H1 (cell line): Measurements from ENCODE around the gene PLBD1. TPM values are rescaled to one million over a fixed set of nuclear protein-coding genes. Genes with fewer than 3 reads are reported as not detected.

Experiments
- CHD7 ChIP-seq: fragments of 300-600 bp; sonication (generic); IDR thresholded peaks from 2 replicates; pipeline ENCODE4 v1.7.1; 2012; ENCODE audit warnings: low read length, moderate library complexity, mild to moderate bottlenecking, inconsistent platforms; ENCODE audit not compliant: insufficient replicate concordance
- EP300 ChIP-seq, 2 experiments: IDR thresholded peaks; 1 replicate in 1 of 2; 2 replicates in 1 of 2; pipeline ENCODE4 v1.6.1; 2011 to 2012; ENCODE audit warnings: low read depth in 2 of 2, low read length in 2 of 2, mild to moderate bottlenecking in 2 of 2, borderline replicate concordance in 1 of 2, inconsistent platforms in 1 of 2, moderate library complexity in 1 of 2
- HDAC2 ChIP-seq, 2 experiments: fragments of 300-600 bp in 1 of 2; sonication (generic) in 1 of 2; IDR thresholded peaks; 2 replicates each; pipeline ENCODE4 v1.6.1; 2011 to 2012; ENCODE audit warnings: low read depth in 2 of 2, low read length in 2 of 2, mild to moderate bottlenecking in 2 of 2, moderate library complexity in 2 of 2, borderline replicate concordance in 1 of 2, inconsistent platforms in 1 of 2
- KDM1A ChIP-seq: fragments of 200-600, 300-600 bp; sonication (generic); IDR thresholded peaks from 2 replicates; pipeline ENCODE4 v1.7.1; 2016; ENCODE audit warnings: mild to moderate bottlenecking, low read length, borderline replicate concordance
- MAX ChIP-seq: IDR thresholded peaks from 2 replicates; pipeline ENCODE4 v1.6.1; 2012; ENCODE audit warnings: inconsistent platforms
- POU5F1 ChIP-seq: IDR thresholded peaks from 2 replicates; pipeline ENCODE4 v1.6.1; 2011; ENCODE audit warnings: low read depth, mild to moderate bottlenecking, low read length, moderate library complexity
- RAD21 ChIP-seq, 2 experiments: IDR thresholded peaks in 1 of 2; conservative IDR thresholded peaks in 1 of 2; 2 replicates each; pipeline ENCODE4 v1.6.1; 2011; ENCODE audit warnings: low read depth in 2 of 2, low read length in 2 of 2, improper control_type of control experiment in 1 of 2, inconsistent platforms in 1 of 2, mild to moderate bottlenecking in 1 of 2, moderate library complexity in 1 of 2
- SP2 ChIP-seq: IDR thresholded peaks from 2 replicates; pipeline ENCODE4 v1.6.1; 2012; ENCODE audit warnings: mild to moderate bottlenecking, low read length, inconsistent platforms
- SP4 ChIP-seq: IDR thresholded peaks from 2 replicates; pipeline ENCODE4 v1.6.1; 2012; ENCODE audit warnings: low read length, inconsistent platforms
- SRF ChIP-seq: IDR thresholded peaks from 2 replicates; pipeline ENCODE4 v1.6.1; 2011; ENCODE audit warnings: mild to moderate bottlenecking, low read depth, low read length, moderate library complexity
- polyA plus RNA-seq, 7 experiments: library from polyadenylated mRNA; depleted of rRNA in 3 of 7; stranded (reverse) in 5 of 7; unstranded in 2 of 7; fragments of >200 nt in 5 of 7; fragments of 200-250 nt in 2 of 7; gene quantifications; 1 replicate in 5 of 7; 2 replicates in 1 of 7; 4 replicates in 1 of 7; pipeline versions ENCODE4 v1.2.1 to v1.2.3, GENCODE V29; 2011 to 2013; ENCODE audit warnings: missing spikeins in 2 of 7, mixed read lengths in 2 of 7
- total RNA-seq: library from RNA; stranded (reverse); fragmentation: NEBNext Ultra II Directional; extraction: Animal tissue kit (Norgen Biotek cat#: 25700); gene quantifications from 2 replicates; pipeline ENCODE4 v1.2.1, GENCODE V29; 2021

Gene PLBD1
- total and polyA plus RNA-seq, 2 of the 8 experiments (the other 6 are each of a cell fraction or from before 2014, with no cell fraction given) = 6.3 to 12.3 TPM

GRCh38 chr12:14564336-14564959, 3.2 kb downstream of the PLBD1 start (continued):
- TF ChIP-seq CHD7 (no peak), HDAC2 (IDR thresholded peaks at IDR 0.05; ENCODE audit: borderline replicate concordance in 1 of 2, low read depth in 2 of 2, low read length in 2 of 2) (no peak), SRF (no peak), KDM1A (no peak), EP300 (IDR thresholded peaks at IDR 0.05; ENCODE audit: borderline replicate concordance in 1 of 2, low read depth in 2 of 2, low read length in 2 of 2) (no peak), POU5F1 (no peak), SP2 (no peak), MAX (no peak), SP4 (no peak), RAD21 (IDR thresholded peaks at IDR 0.05 in 1 of 2, conservative IDR thresholded peaks at IDR 0.05 in 1 of 2; ENCODE audit: low read depth in 2 of 2, low read length in 2 of 2) (no peak)
